Left ventricle myocardium inferior (tissue), 1 donor: ENCODE measurements around the gene TESPA1. TPM values are rescaled to one million over a fixed set of nuclear protein-coding genes. Genes with fewer than 3 reads are reported as not detected.

Source experiments
- DNase-seq: peaks from one replicate; pipeline ENCODE4 v3.0.0-alpha.2; 2020
- H3K27ac ChIP-seq: fragments of 200-600 bp; replicated peaks from 2 replicates; pipeline ENCODE4 v1.8.0; 2021
- H3K27me3 ChIP-seq: fragments of 200-600 bp; 2 replicates; pipeline ENCODE4 v1.8.0; 2021; ENCODE audit warnings: low read depth
- H3K36me3 ChIP-seq: fragments of 200-600 bp; 2 replicates; pipeline ENCODE4 v1.8.0; 2021
- H3K4me1 ChIP-seq: fragments of 200-600 bp; 2 replicates; pipeline ENCODE4 v1.8.0; 2021
- H3K4me3 ChIP-seq: fragments of 200-600 bp; 2 replicates; pipeline ENCODE4 v1.8.0; 2021; ENCODE audit warnings: mild to moderate bottlenecking, moderate library complexity
- H3K9me3 ChIP-seq: fragments of 200-600 bp; replicated peaks from 2 replicates; pipeline ENCODE4 v1.8.0; 2021
- intact Hi-C: fragments of 100-400 bp; cut with micrococcal nuclease; formaldehyde crosslinking; loops from one replicate; pipeline ENCODE4 v1.11.0; 2022
- total RNA-seq: library from RNA; stranded (reverse); fragmentation: NEBNext Ultra II Directional; extraction: Animal tissue kit (Norgen Biotek cat#: 25700); gene quantifications from one replicate; pipeline ENCODE4 v1.2.1, GENCODE V29; 2021
- TF ChIP-seq, protein P1 (sequence below): fragments of 200-600 bp; IDR thresholded peaks from 2 replicates; pipeline ENCODE4 v1.8.0; 2021; ENCODE audit warnings: antibody characterized with exemption, mild to moderate bottlenecking, borderline replicate concordance
- donor health status: DM: no; HTN: yes; CAD: no; lungs with severe emphysema.

The TESPA1 gene
- total RNA-seq, 1 donor from 2014 or later: 0.27 TPM

DNA sequence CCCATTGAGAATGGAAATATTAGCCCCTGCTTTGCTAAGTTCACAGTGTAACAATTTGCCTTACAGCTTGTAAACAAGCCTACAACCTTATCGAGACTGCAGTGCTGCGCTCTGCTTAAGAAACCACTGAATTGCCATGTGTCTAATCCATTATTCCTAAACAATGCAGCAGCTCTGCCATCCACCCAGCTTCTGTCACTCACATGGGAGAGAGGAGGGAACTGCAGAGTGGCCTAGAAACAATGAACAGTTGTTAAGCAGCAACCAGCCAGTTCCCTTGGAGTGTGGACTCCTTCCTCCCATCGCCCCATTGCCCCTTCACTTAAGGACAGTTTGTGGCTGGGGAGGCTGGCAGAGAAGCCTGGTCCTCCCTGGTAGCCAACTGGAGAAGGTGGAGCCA lies 42.9 kb downstream of the TESPA1 start:
- Histone ChIP-seq H3K9me3 (no peaks in the 10 kb centered on the region), H3K27ac (no peak overlapping the region), H3K27me3 (peaks cover 6% of the 10 kb centered on the region), H3K36me3 (no peaks in the 10 kb centered on the region), H3K4me3 (no peak overlapping the region), H3K4me1 (no peaks in the 10 kb centered on the region)
- DNase-seq: no peak
- intact Hi-C loops: no loop called here
- TF ChIP-seq, protein P1, sequence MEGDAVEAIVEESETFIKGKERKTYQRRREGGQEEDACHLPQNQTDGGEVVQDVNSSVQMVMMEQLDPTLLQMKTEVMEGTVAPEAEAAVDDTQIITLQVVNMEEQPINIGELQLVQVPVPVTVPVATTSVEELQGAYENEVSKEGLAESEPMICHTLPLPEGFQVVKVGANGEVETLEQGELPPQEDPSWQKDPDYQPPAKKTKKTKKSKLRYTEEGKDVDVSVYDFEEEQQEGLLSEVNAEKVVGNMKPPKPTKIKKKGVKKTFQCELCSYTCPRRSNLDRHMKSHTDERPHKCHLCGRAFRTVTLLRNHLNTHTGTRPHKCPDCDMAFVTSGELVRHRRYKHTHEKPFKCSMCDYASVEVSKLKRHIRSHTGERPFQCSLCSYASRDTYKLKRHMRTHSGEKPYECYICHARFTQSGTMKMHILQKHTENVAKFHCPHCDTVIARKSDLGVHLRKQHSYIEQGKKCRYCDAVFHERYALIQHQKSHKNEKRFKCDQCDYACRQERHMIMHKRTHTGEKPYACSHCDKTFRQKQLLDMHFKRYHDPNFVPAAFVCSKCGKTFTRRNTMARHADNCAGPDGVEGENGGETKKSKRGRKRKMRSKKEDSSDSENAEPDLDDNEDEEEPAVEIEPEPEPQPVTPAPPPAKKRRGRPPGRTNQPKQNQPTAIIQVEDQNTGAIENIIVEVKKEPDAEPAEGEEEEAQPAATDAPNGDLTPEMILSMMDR: no peak

DNA sequence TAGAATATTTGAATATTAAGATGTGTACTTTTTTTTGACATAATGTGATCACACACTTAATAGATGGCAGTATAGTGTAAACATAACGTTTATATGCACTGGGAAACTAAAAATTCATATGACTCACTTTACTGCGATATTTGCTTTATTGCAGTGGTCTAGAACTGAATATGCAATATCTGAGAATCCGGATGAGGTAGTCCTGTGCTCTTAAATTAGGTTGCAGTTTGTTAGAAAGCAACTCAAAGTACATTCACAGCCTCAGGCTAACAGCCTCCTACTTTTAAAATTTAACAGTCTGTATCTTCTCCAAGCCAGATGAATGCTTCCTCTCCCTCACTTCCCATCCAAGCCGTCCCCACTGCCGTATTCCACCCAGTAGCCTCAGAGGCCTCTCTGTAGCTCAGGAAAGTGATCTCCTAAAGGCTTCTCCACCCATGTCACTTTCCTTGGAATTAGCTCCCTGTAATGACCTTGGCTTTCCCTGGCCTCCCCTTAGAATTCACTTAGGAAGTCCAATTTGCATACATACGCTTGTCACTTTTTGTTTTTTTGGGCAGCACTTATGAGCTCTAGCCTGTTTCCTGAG lies 43.7 kb downstream of the TESPA1 start:
- Histone ChIP-seq H3K27ac (no peak overlapping the region), H3K36me3 (no peaks in the 10 kb centered on the region), H3K27me3 (peaks cover 6% of the 10 kb centered on the region), H3K4me3 (no peak overlapping the region), H3K4me1 (no peaks in the 10 kb centered on the region), H3K9me3 (no peaks in the 10 kb centered on the region)
- TF ChIP-seq, protein P1: no peak
- intact Hi-C loops: no loop called here
- DNase-seq: no peak

DNA sequence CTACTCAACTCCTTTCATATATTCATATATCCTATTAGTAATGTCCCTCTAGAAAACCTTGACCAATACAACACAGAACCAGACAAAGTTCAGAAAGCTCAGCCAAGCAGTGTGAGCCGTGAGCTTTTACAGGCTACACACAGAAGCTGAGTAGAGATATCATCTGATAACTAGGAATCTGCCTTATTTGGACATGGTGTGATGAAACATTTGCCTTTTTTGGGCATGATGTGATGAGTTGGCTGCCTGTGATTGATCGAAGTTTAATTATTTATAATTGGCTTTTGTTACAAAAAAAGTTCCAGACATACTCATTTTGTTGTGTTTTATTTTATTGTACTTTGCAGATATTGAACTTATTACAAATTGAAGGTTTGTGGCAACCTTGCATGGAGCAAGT lies 46.6 kb downstream of the TESPA1 start:
- H3K4me3 ChIP-seq: no peak overlapping the region
- H3K4me1 ChIP-seq: no peaks in the 10 kb centered on the region
- no peak for DNase-seq
- TF ChIP-seq, protein P1: no peak
- intact Hi-C loops: no loop called here
- peaks cover 6% of the 10 kb centered on the region for H3K27me3 ChIP-seq
- no peak overlapping the region for H3K27ac ChIP-seq
- H3K9me3 ChIP-seq: no peaks in the 10 kb centered on the region
- H3K36me3 ChIP-seq: no peaks in the 10 kb centered on the region

DNA sequence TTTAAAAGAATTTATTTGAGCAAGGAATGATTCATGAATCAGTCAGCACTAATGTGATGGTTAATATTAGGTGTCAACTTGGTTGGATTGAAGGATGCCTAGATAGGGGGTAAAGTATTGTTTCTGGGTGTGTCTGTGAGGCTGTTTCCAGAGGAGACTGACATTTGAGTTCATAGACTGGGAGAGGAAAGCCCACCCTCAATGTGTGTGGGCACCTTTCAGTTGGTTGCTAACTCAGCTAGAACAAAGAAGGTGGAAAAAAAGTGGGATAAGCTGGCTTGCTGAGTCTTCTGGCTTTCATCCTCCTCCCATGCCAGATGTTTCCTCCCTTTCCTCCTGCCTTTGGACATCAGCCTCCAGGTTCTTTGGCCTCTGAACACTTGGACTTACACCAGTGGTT lies 47.2 kb downstream of the TESPA1 start:
- H3K27ac ChIP-seq: no peak overlapping the region
- no peak overlapping the region for H3K4me3 ChIP-seq
- H3K4me1 ChIP-seq: no peaks in the 10 kb centered on the region
- peaks cover 6% of the 10 kb centered on the region for H3K27me3 ChIP-seq
- DNase-seq: no peak
- H3K36me3 ChIP-seq: no peaks in the 10 kb centered on the region
- no peaks in the 10 kb centered on the region for H3K9me3 ChIP-seq
- intact Hi-C loops: no loop called here
- TF ChIP-seq, protein P1: no peak

DNA sequence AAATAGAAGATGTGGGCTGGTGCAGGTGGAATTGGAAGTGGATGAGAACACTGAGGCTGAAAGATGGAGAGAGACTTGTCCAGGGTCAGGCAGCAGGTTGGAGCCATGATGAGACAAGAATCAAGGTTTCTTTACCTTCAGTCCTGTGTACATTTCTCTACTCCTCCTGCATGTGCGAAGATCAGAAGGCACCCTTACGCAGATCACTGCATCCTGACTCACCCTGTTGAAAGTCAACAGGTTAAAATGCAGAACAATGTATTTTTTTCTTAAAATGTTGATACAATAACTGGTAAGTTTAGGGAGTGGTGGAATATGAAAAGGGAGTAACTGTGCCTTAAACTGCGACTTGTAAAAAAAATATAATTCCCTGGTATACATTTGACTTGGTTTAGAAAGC lies 47.8 kb downstream of the TESPA1 start:
- no peaks in the 10 kb centered on the region for H3K4me1 ChIP-seq
- intact Hi-C loops: no loop called here
- H3K36me3 ChIP-seq: no peaks in the 10 kb centered on the region

More for the DNA sequence above, 47.8 kb downstream of the TESPA1 start:
- TF ChIP-seq, protein P1: no peak
- no peak overlapping the region for H3K4me3 ChIP-seq
- H3K27me3 ChIP-seq: peaks cover 6% of the 10 kb centered on the region
- no peaks in the 10 kb centered on the region for H3K9me3 ChIP-seq
- DNase-seq: no peak
- no peak overlapping the region for H3K27ac ChIP-seq
